PC-9 (cell line): ENCODE data around the gene CHDH.

Source experiments
- EZH2 ChIP-seq: fragments of 200-600 bp; sonication (generic); IDR thresholded peaks from 2 replicates; pipeline ENCODE4 v1.8.0; 2017; ENCODE audit warnings: antibody characterized with exemption, low read depth
- TF ChIP-seq, protein P1 (sequence below): fragments of 200-600 bp; sonication (generic); conservative IDR thresholded peaks from 2 replicates; pipeline ENCODE4 v1.6.1; 2017; ENCODE audit warnings: mixed run types, antibody characterized with exemption, mild to moderate bottlenecking, moderate library complexity

DNA sequence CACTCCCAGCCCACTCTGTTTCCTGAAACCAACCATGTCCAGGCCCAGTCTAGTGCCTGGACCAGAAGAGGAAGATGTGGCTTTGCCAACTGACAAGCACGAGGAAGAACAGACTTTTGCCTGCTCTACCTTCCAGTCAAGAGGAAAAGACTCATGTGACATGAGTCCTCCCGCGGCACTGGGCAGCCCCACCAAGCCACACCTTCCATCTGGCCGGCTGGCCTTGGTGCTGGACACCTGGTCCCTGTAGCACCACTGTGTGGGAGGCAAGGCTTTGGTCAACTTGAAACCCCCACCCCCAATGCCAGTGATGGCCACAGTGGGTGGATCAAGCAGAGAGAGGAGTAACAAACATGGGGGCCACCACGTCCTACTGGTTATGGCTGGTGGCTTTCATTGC, 12.5 kb downstream of the CHDH start:
- TF ChIP-seq, protein P1, sequence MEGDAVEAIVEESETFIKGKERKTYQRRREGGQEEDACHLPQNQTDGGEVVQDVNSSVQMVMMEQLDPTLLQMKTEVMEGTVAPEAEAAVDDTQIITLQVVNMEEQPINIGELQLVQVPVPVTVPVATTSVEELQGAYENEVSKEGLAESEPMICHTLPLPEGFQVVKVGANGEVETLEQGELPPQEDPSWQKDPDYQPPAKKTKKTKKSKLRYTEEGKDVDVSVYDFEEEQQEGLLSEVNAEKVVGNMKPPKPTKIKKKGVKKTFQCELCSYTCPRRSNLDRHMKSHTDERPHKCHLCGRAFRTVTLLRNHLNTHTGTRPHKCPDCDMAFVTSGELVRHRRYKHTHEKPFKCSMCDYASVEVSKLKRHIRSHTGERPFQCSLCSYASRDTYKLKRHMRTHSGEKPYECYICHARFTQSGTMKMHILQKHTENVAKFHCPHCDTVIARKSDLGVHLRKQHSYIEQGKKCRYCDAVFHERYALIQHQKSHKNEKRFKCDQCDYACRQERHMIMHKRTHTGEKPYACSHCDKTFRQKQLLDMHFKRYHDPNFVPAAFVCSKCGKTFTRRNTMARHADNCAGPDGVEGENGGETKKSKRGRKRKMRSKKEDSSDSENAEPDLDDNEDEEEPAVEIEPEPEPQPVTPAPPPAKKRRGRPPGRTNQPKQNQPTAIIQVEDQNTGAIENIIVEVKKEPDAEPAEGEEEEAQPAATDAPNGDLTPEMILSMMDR = no peak
- TF ChIP-seq EZH2 = no peak
